H9 (cell line): Measurements from ENCODE around the gene FXYD3. TPM values are rescaled to one million over a fixed set of nuclear protein-coding genes. Genes with fewer than 3 reads are reported as not detected.

Experiments
- DNase-seq: peaks from one replicate; pipeline ENCODE4 v3.0.0-alpha.2; 2017
- H2AFZ ChIP-seq: one replicate; pipeline ENCODE4 v1.6.1; 2013; ENCODE audit warnings: mild to moderate bottlenecking, low read length, control low read depth, moderate library complexity
- H2AK5ac ChIP-seq: 2 replicates; pipeline ENCODE4 v1.6.1; 2013; ENCODE audit warnings: low read length, control low read depth, mixed read lengths; ENCODE audit not compliant: insufficient read length
- H2BK120ac ChIP-seq: one replicate; pipeline ENCODE4 v1.6.1; 2013; ENCODE audit warnings: low read depth, mild to moderate bottlenecking, low read length, control low read depth, inconsistent platforms; ENCODE audit not compliant: poor library complexity, severe bottlenecking
- H2BK12ac ChIP-seq: 2 replicates; pipeline ENCODE4 v1.6.1; 2013; ENCODE audit warnings: low read length, control low read depth, mixed read lengths, low read depth; ENCODE audit not compliant: insufficient read length
- H2BK15ac ChIP-seq: 2 replicates; pipeline ENCODE4 v1.6.1; 2013; ENCODE audit warnings: low read depth, low read length, control low read depth
- H2BK20ac ChIP-seq: one replicate; pipeline ENCODE4 v1.6.1; 2013; ENCODE audit warnings: low read depth, mild to moderate bottlenecking, low read length, control low read depth, inconsistent platforms; ENCODE audit not compliant: poor library complexity, severe bottlenecking
- H2BK5ac ChIP-seq: 2 replicates; pipeline ENCODE4 v1.6.1; 2013; ENCODE audit warnings: low read length, control low read depth, mixed read lengths; ENCODE audit not compliant: insufficient read length
- H3K14ac ChIP-seq: 2 replicates; pipeline ENCODE4 v1.6.1; 2013; ENCODE audit warnings: low read length, control low read depth; ENCODE audit not compliant: insufficient read depth
- H3K18ac ChIP-seq: 2 replicates; pipeline ENCODE4 v1.6.1; 2013; ENCODE audit warnings: low read depth, mild to moderate bottlenecking, mixed read lengths, low read length, control low read depth; ENCODE audit not compliant: insufficient read length
- H3K23ac ChIP-seq: 2 replicates; pipeline ENCODE4 v1.6.1; 2013; ENCODE audit warnings: low read length, control low read depth, mixed read lengths, low read depth; ENCODE audit not compliant: insufficient read length
- H3K23me2 ChIP-seq: 2 replicates; pipeline ENCODE4 v1.6.1; 2013; ENCODE audit warnings: low read depth, mild to moderate bottlenecking, mixed read lengths, low read length, control low read depth; ENCODE audit not compliant: insufficient read length, poor library complexity, severe bottlenecking
- H3K27ac ChIP-seq: 2 replicates; pipeline ENCODE4 v1.5.1; 2013; ENCODE audit warnings: low read length, control low read depth, mixed read lengths, low read depth; ENCODE audit not compliant: insufficient read length
- H3K27me3 ChIP-seq: 2 replicates; pipeline ENCODE4 v1.6.1; 2013; ENCODE audit warnings: low read length, control low read depth, inconsistent platforms; ENCODE audit not compliant: insufficient read depth
- H3K4ac ChIP-seq: 2 replicates; pipeline ENCODE4 v1.6.1; 2013; ENCODE audit warnings: low read depth, mild to moderate bottlenecking, control low read depth, inconsistent platforms, low read length, moderate library complexity
- H3K4me1 ChIP-seq: 2 replicates; pipeline ENCODE4 v1.6.1; 2013; ENCODE audit warnings: low read length, control low read depth, inconsistent platforms; ENCODE audit not compliant: insufficient read depth
- H3K4me2 ChIP-seq: 2 replicates; pipeline ENCODE4 v1.6.1; 2013; ENCODE audit warnings: low read length, control low read depth, mixed read lengths; ENCODE audit not compliant: insufficient read length, insufficient read depth
- H3K56ac ChIP-seq: 2 replicates; pipeline ENCODE4 v1.6.1; 2013; ENCODE audit warnings: low read depth, mild to moderate bottlenecking, mixed read lengths, low read length, control low read depth; ENCODE audit not compliant: insufficient read length
- H3K79me1 ChIP-seq: 2 replicates; pipeline ENCODE4 v1.6.1; 2013; ENCODE audit warnings: low read depth, mild to moderate bottlenecking, moderate library complexity, low read length, control low read depth, inconsistent platforms; ENCODE audit not compliant: insufficient read depth, poor library complexity, severe bottlenecking
- H3K79me2 ChIP-seq: 2 replicates; pipeline ENCODE4 v1.6.1; 2013; ENCODE audit warnings: low read length, control low read depth, inconsistent platforms; ENCODE audit not compliant: insufficient read depth
- H3K9ac ChIP-seq: 2 replicates; pipeline ENCODE4 v1.6.1; 2013; ENCODE audit warnings: low read length, control low read depth, mixed read lengths; ENCODE audit not compliant: insufficient read length; ENCODE audit errors: extremely low read depth
- H3K9me3 ChIP-seq: one replicate; pipeline ENCODE4 v1.6.1; 2013; ENCODE audit warnings: low read depth, low read length, inconsistent platforms; ENCODE audit not compliant: control insufficient read depth
- H3T11ph ChIP-seq: one replicate; pipeline ENCODE4 v1.6.1; 2013; ENCODE audit warnings: mild to moderate bottlenecking, low read length, control low read depth, inconsistent platforms
- H4K20me1 ChIP-seq: one replicate; pipeline ENCODE4 v1.6.1; 2013; ENCODE audit not compliant: control insufficient read depth, insufficient read length, insufficient read depth
- H4K5ac ChIP-seq: 2 replicates; pipeline ENCODE4 v1.6.1; 2013; ENCODE audit warnings: low read depth, mild to moderate bottlenecking, mixed read lengths, low read length, control low read depth; ENCODE audit not compliant: insufficient read length
- H4K8ac ChIP-seq: replicated peaks from 2 replicates; pipeline ENCODE4 v1.6.1; 2013; ENCODE audit warnings: low read length, control low read depth, mixed read lengths, low read depth; ENCODE audit not compliant: insufficient read length
- H4K91ac ChIP-seq: 2 replicates; pipeline ENCODE4 v1.6.1; 2013; ENCODE audit warnings: low read depth, mild to moderate bottlenecking, moderate library complexity, mixed read lengths, low read length, control low read depth; ENCODE audit not compliant: insufficient read length
- H3K27ac Mint-ChIP-seq, 3 experiments: 2 replicates in 2 of 3; 3 replicates in 1 of 3; pipeline ENCODE4 v1.8.0; 2020 to 2021; ENCODE audit warnings: mixed read lengths in 3 of 3, mild to moderate bottlenecking in 1 of 3, moderate library complexity in 1 of 3
- H3K27me3 Mint-ChIP-seq: 2 replicates; pipeline ENCODE4 v1.8.0; 2021; ENCODE audit warnings: low read depth, mild to moderate bottlenecking, moderate library complexity, mixed read lengths
- H3K36me3 Mint-ChIP-seq, 3 experiments: 2 replicates in 2 of 3; 3 replicates in 1 of 3; pipeline ENCODE4 v1.8.0; 2020 to 2021; ENCODE audit warnings: low read depth in 3 of 3, mixed read lengths in 3 of 3; ENCODE audit not compliant: insufficient read depth in 1 of 3
- H3K4me1 Mint-ChIP-seq, 2 experiments: 2 replicates each; pipeline ENCODE4 v1.8.0; 2020; ENCODE audit warnings: mixed read lengths in 2 of 2
- H3K4me3 Mint-ChIP-seq, 2 experiments: 2 replicates in 1 of 2; 3 replicates in 1 of 2; pipeline ENCODE4 v1.8.0; 2020 to 2021; ENCODE audit warnings: mild to moderate bottlenecking in 2 of 2, mixed read lengths in 2 of 2, moderate library complexity in 1 of 2
- H3K9me3 Mint-ChIP-seq, 2 experiments: 2 replicates in 1 of 2; 3 replicates in 1 of 2; pipeline ENCODE4 v1.8.0; 2020; ENCODE audit warnings: mild to moderate bottlenecking in 2 of 2, mixed read lengths in 2 of 2, moderate library complexity in 1 of 2
- WGBS: extraction: QIAGEN DNeasy Blood & Tissue Kit; methylation state at CpG from one replicate; pipeline ENCODE4 v1.1.7; 2013; ENCODE audit warnings: missing lambda C conversion rate, low lambda C conversion rate, mixed read lengths; ENCODE audit not compliant: insufficient read length; ENCODE audit errors: extremely low coverage; 5-methylcytosine and 5-hydroxymethylcytosine counted together
- total RNA-seq: library from RNA; stranded (reverse); gene quantifications from 2 replicates; pipeline ENCODE4 v1.2.1, GENCODE V29; 2021
- TF ChIP-seq, protein P1 (sequence below): fragments of 200-600 bp; sonication (generic); conservative IDR thresholded peaks from 3 replicates; pipeline ENCODE4 v1.8.0; 2021; ENCODE audit warnings: antibody characterized with exemption, mild to moderate bottlenecking

Gene FXYD3
- total RNA-seq, 1 experiment from 2014 or later = 1.5 TPM

GRCh38 chr19:35110974-35111373 is 4.6 kb upstream of the FXYD3 start:
- H3K4ac ChIP-seq = no peak overlapping the region
- H2AK5ac ChIP-seq = no peak overlapping the region
- WGBS = no CpG with 5 or more reads among the region's 9 CpGs
- H3K14ac ChIP-seq = no peak overlapping the region
- H3K27me3 Mint-ChIP-seq = peaks cover 4% of the 10 kb centered on the region; the same call in 1 of the 2 replicates
- no peak overlapping the region for H3T11ph ChIP-seq
- peaks cover 2% of the 10 kb centered on the region for H4K20me1 ChIP-seq
- no peak overlapping the region for H3K9ac ChIP-seq
- no peaks in the 10 kb centered on the region for H3K27me3 ChIP-seq
- no peak overlapping the region for H4K8ac ChIP-seq
- no peak overlapping the region for H2BK5ac ChIP-seq
- peak overlapping the region in 1 of 2 experiments; percentile 16; a peak in 2 of 5 replicates for H3K4me3 Mint-ChIP-seq
- no peak overlapping the region for H3K56ac ChIP-seq
- H2BK20ac ChIP-seq = no peak overlapping the region
- no peak overlapping the region for H4K5ac ChIP-seq
- no peak overlapping the region for H4K91ac ChIP-seq
- H3K4me1 ChIP-seq = no peaks in the 10 kb centered on the region
- H3K9me3 ChIP-seq = no peaks in the 10 kb centered on the region
- no peak overlapping the region for H3K23ac ChIP-seq
- no peak overlapping the region for H2BK120ac ChIP-seq
- TF ChIP-seq, protein P1, sequence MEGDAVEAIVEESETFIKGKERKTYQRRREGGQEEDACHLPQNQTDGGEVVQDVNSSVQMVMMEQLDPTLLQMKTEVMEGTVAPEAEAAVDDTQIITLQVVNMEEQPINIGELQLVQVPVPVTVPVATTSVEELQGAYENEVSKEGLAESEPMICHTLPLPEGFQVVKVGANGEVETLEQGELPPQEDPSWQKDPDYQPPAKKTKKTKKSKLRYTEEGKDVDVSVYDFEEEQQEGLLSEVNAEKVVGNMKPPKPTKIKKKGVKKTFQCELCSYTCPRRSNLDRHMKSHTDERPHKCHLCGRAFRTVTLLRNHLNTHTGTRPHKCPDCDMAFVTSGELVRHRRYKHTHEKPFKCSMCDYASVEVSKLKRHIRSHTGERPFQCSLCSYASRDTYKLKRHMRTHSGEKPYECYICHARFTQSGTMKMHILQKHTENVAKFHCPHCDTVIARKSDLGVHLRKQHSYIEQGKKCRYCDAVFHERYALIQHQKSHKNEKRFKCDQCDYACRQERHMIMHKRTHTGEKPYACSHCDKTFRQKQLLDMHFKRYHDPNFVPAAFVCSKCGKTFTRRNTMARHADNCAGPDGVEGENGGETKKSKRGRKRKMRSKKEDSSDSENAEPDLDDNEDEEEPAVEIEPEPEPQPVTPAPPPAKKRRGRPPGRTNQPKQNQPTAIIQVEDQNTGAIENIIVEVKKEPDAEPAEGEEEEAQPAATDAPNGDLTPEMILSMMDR = no peak
- no peaks in the 10 kb centered on the region for H3K79me1 ChIP-seq
- no peak overlapping the region for H3K18ac ChIP-seq
- H2BK15ac ChIP-seq = no peak overlapping the region
- H3K27ac ChIP-seq = no peak overlapping the region
- H2AFZ ChIP-seq = no peak overlapping the region
- H2BK12ac ChIP-seq = no peak overlapping the region
- H3K27ac Mint-ChIP-seq = no peak overlapping the region; a peak in 1 of 7 replicates
- H3K36me3 Mint-ChIP-seq = peaks cover 0 to 1% (median 0%) of the 10 kb centered on the region in 3 experiments; a peak in 3 of 7 replicates
- peaks cover 23 to 33% of the 10 kb centered on the region in 2 experiments for H3K4me1 Mint-ChIP-seq
- no peak for DNase-seq
- no peak overlapping the region for H3K4me2 ChIP-seq
- no peaks in the 10 kb centered on the region for H3K23me2 ChIP-seq
- H3K9me3 Mint-ChIP-seq = peaks cover 0 to 5% of the 10 kb centered on the region in 2 experiments; a peak in 3 of 5 replicates
- H3K79me2 ChIP-seq = no peaks in the 10 kb centered on the region
